Measurements from ENCODE around the gene GNB4. TPM values are rescaled to one million over a fixed set of nuclear protein-coding genes. Genes with fewer than 3 reads are reported as not detected.

The GNB4 gene
- total RNA-seq, 4 donors from 2014 or later, result 32.2 to 47.9 (median 36.3) TPM

- 100% methylated on average over 1 of the region's 1 CpG for WGBS, 2 donors
- TF ChIP-seq POLR2A (IDR thresholded peaks at IDR 0.05), result no peak
- no peak for TF ChIP-seq CTCF (IDR thresholded peaks at IDR 0.05)
- TF ChIP-seq EP300 (IDR thresholded peaks at IDR 0.05), result no peak
- no peaks in the 10 kb centered on the region for H3K27me3 ChIP-seq
- peaks cover 0 to 99% (median 18%) of the 10 kb centered on the region in 3 donors for H3K36me3 ChIP-seq
- H3K27ac ChIP-seq, result no peak overlapping the region
- H3K4me3 ChIP-seq, result no peak overlapping the region
- H3K4me1 ChIP-seq, result no peaks in the 10 kb centered on the region
- no peaks in the 10 kb centered on the region for H3K9me3 ChIP-seq
- no peak for DNase-seq (ENCODE audit: low spot score in 2 of 2)
Measured at GRCh38 chr3:179355996-179356395, 95.3 kb downstream of the GNB4 start.

- H3K27ac ChIP-seq, result peak overlapping the region; percentile 87 to 92 (median 88)
- DNase-seq (ENCODE audit: low spot score in 2 of 2), result no peak
- 34% methylated on average over 5 of the region's 5 CpGs for WGBS, 2 donors
Measured at GRCh38 chr3:179348325-179349013, 102.8 kb downstream of the GNB4 start.

GRCh38 chr3:179347345-179348194 is 103.7 kb downstream of the GNB4 start, which contains the start of gene MFN1:
MFN1 (plus strand) TSS chr3:179347709; CDS start chr3:179348852, 1,143 bp downstream.
- H3K4me1 ChIP-seq, result peaks cover 0 to 29% (median 7%) of the 10 kb centered on the region in 4 donors
- H3K27me3 ChIP-seq, result no peaks in the 10 kb centered on the region
- peak within 1 kb of the TSS; percentile 66 to 98 (median 90) for H3K4me3 ChIP-seq
- 0 to 1% methylated on average over 35 to 61 of the region's 63 CpGs for WGBS, 2 donors
- no peaks in the 10 kb centered on the region for H3K9me3 ChIP-seq
- H3K27ac ChIP-seq, result peak within 1 kb of the TSS; percentile 87 to 92 (median 88)
- peak; percentile 93 to 97 for DNase-seq (ENCODE audit: low spot score in 2 of 2)
- TF ChIP-seq EP300 (IDR thresholded peaks at IDR 0.05) (peak; percentile 41 to 89), POLR2A (IDR thresholded peaks at IDR 0.05) (peak in 1 of 2 donors; percentile 86), CTCF (IDR thresholded peaks at IDR 0.05) (peak in 1 of 5 experiments; percentile 17)
- H3K36me3 ChIP-seq, result peaks cover 0 to 25% (median 8%) of the 10 kb centered on the region in 3 donors

More at GRCh38 chr3:179348325-179349013, 102.8 kb downstream of the GNB4 start:
- H3K4me1 ChIP-seq, result peaks cover 0 to 29% (median 7%) of the 10 kb centered on the region in 4 donors
- peaks cover 0 to 34% (median 12%) of the 10 kb centered on the region in 3 donors for H3K36me3 ChIP-seq
- H3K9me3 ChIP-seq, result no peaks in the 10 kb centered on the region
- no peak for TF ChIP-seq POLR2A (IDR thresholded peaks at IDR 0.05)
- H3K27me3 ChIP-seq, result no peaks in the 10 kb centered on the region
- H3K4me3 ChIP-seq, result peak overlapping the region; percentile 66 to 98 (median 90)

Small RNAs within 50 kb of the gene (small RNA-seq; reads per million reads assigned to genes)
- not detected for gene AC007620.1

Other genes with a start within 250 kb of the GNB4 start
- gene KCNMB3, start 200.4 kb downstream of the GNB4 start, total RNA-seq, result 1 to 10 TPM; 2.0 to 3.3 (median 2.7) TPM
- 10 to 100 TPM; 39.3 to 55.7 (median 44.0) TPM for gene ZNF639, start 128.4 kb downstream of the GNB4 start, total RNA-seq
- gene MFN1, start 103.8 kb downstream of the GNB4 start, total RNA-seq, result 10 to 100 TPM; 20.0 to 41.7 (median 39.2) TPM
- gene ACTL6A, start 111.5 kb upstream of the GNB4 start, total RNA-seq, result 10 to 100 TPM; 25.7 to 52.5 (median 36.3) TPM
- 10 to 100 TPM; 14.9 to 22.2 (median 21.0) TPM for gene MRPL47, start 153.2 kb upstream of the GNB4 start, total RNA-seq
- gene NDUFB5, start 153.3 kb upstream of the GNB4 start, total RNA-seq, result 100 to 1,000 TPM in 1 of 4 donors, 10 to 100 TPM in 3; 45.9 to 101 (median 66.4) TPM
- 10 to 100 TPM in 3 of 4 donors, 1 to 10 TPM in 1; 9.8 to 16.7 (median 14.2) TPM for gene USP13, start 201.6 kb upstream of the GNB4 start, total RNA-seq